Measurements from ENCODE around the gene COL28A1.

DNA sequence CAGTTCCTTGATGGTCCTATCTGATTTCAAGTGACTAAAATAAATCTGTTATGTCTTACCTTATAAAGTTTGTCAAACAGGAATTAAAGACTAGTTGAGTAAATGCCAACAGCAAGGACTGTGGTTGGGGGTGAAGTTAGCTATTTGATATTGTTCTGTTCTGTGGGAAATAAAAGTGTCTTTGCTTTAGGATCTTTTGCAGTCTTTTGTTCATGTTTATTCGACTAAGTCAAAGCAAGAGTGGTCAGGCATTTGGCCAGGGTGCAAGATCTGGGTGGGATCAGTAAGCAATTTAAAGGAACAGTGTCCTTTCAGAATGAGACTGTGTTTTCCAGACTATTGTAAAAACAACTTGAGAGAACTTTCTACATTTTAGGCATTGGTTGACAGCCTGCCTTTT, at the start of gene COL28A1:
- TF ChIP-seq, protein P1, sequence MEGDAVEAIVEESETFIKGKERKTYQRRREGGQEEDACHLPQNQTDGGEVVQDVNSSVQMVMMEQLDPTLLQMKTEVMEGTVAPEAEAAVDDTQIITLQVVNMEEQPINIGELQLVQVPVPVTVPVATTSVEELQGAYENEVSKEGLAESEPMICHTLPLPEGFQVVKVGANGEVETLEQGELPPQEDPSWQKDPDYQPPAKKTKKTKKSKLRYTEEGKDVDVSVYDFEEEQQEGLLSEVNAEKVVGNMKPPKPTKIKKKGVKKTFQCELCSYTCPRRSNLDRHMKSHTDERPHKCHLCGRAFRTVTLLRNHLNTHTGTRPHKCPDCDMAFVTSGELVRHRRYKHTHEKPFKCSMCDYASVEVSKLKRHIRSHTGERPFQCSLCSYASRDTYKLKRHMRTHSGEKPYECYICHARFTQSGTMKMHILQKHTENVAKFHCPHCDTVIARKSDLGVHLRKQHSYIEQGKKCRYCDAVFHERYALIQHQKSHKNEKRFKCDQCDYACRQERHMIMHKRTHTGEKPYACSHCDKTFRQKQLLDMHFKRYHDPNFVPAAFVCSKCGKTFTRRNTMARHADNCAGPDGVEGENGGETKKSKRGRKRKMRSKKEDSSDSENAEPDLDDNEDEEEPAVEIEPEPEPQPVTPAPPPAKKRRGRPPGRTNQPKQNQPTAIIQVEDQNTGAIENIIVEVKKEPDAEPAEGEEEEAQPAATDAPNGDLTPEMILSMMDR (IDR thresholded peaks at IDR 0.05; ENCODE audit: borderline replicate concordance, extremely low read depth, low read length, poor library complexity, severe bottlenecking): no peak
- no peak for TF ChIP-seq EZH2 (IDR thresholded peaks at IDR 0.05; ENCODE audit: borderline replicate concordance, low read depth, low read length, severe bottlenecking)
